ENCODE results near the gene SMIM33. TPM values are rescaled to one million over a fixed set of nuclear protein-coding genes. Genes with fewer than 3 reads are reported as not detected.

SMIM33 gene
- total and polyA plus RNA-seq, 5 donors from 2014 or later: 0.08 to 1.9 (median 0.72) TPM

Other genes with a start within 250 kb of the SMIM33 start
- gene MATR3, start 177.3 kb upstream of the SMIM33 start, total RNA-seq: 391 TPM
- gene MATR3, start 177.3 kb upstream of the SMIM33 start, polyA plus RNA-seq: 100 to 1,000 TPM; 327 to 383 (median 361) TPM
- gene PAIP2, start 129.2 kb upstream of the SMIM33 start, total RNA-seq: 126 TPM
- gene PAIP2, start 129.2 kb upstream of the SMIM33 start, polyA plus RNA-seq: 100 to 1,000 TPM; 335 to 426 (median 357) TPM
- gene SLC23A1, start 87.7 kb upstream of the SMIM33 start, total RNA-seq: not detected
- gene SLC23A1, start 87.7 kb upstream of the SMIM33 start, polyA plus RNA-seq: under 1 TPM in 2 of 4 donors, not detected in 2; 0.09 to 0.13 TPM
- 2.2 TPM for gene MZB1, start 81.1 kb upstream of the SMIM33 start, total RNA-seq
- gene MZB1, start 81.1 kb upstream of the SMIM33 start, polyA plus RNA-seq: 1 to 10 TPM in 2 of 4 donors, under 1 TPM in 2; 0.39 to 1.7 (median 1.0) TPM
- 1.2 TPM for gene PROB1, start 75.9 kb upstream of the SMIM33 start, total RNA-seq
- under 1 TPM; 0.25 to 0.86 (median 0.59) TPM for gene PROB1, start 75.9 kb upstream of the SMIM33 start, polyA plus RNA-seq
- 4.4 TPM for gene SPATA24, start 66.9 kb upstream of the SMIM33 start, total RNA-seq
- 1 to 10 TPM; 5.5 to 6.8 (median 6.1) TPM for gene SPATA24, start 66.9 kb upstream of the SMIM33 start, polyA plus RNA-seq
- 8.2 TPM for gene DNAJC18, start 31.5 kb upstream of the SMIM33 start, total RNA-seq
- gene DNAJC18, start 31.5 kb upstream of the SMIM33 start, polyA plus RNA-seq: 1 to 10 TPM; 4.0 to 9.0 (median 5.1) TPM
- 0.64 TPM for gene ECSCR, start 8.3 kb upstream of the SMIM33 start, total RNA-seq
- gene ECSCR, start 8.3 kb upstream of the SMIM33 start, polyA plus RNA-seq: 1 to 10 TPM in 1 of 4 donors, under 1 TPM in 2, not detected in 1; 0.23 to 1.6 (median 0.92) TPM
- 295 TPM for gene STING1, start 11.8 kb downstream of the SMIM33 start, total RNA-seq
- gene STING1, start 11.8 kb downstream of the SMIM33 start, polyA plus RNA-seq: 100 to 1,000 TPM; 131 to 177 (median 158) TPM
- 181 TPM for gene UBE2D2, start 90.3 kb downstream of the SMIM33 start, total RNA-seq
- 100 to 1,000 TPM; 330 to 376 (median 350) TPM for gene UBE2D2, start 90.3 kb downstream of the SMIM33 start, polyA plus RNA-seq
- gene CXXC5, start 177.3 kb downstream of the SMIM33 start, total RNA-seq: 4.6 TPM
- 10 to 100 TPM in 1 of 4 donors, 1 to 10 TPM in 3; 7.2 to 12.7 (median 8.4) TPM for gene CXXC5, start 177.3 kb downstream of the SMIM33 start, polyA plus RNA-seq